Gastrocnemius medialis (tissue), 4 donors: ENCODE measurements around the gene NEDD4L. TPM values are rescaled to one million over a fixed set of nuclear protein-coding genes. Genes with fewer than 3 reads are reported as not detected.

Experiments
- ATAC-seq, 2 donors: fragments of 150-250 bp; one replicate each; pipeline ENCODE4 v1.9.1; 2016
- DNase-seq, 2 donors: peaks; one replicate each; pipeline ENCODE4 v3.0.0-alpha.2; 2019
- H3K27ac ChIP-seq, 4 donors: fragments of 200-600 bp; sonication (generic); 1 replicate in 1 of 4; 2 replicates in 3 of 4; pipeline ENCODE4 v1.5.1; 2016 to 2018; ENCODE audit warnings: mild to moderate bottlenecking in 2 of 4, moderate library complexity in 1 of 4
- H3K27me3 ChIP-seq, 3 donors: fragments of 200-600 bp; sonication (generic) in 2 of 3; 1 replicate in 1 of 3; 2 replicates in 2 of 3; pipeline versions ENCODE4 v1.5.1 to v1.6.0; 2016 to 2019; ENCODE audit warnings: mild to moderate bottlenecking in 1 of 3, moderate library complexity in 1 of 3
- H3K36me3 ChIP-seq, 2 donors: fragments of 200-600 bp; sonication (generic) in 1 of 2; one replicate each; pipeline ENCODE4 v1.5.1; 2017 to 2018
- H3K4me1 ChIP-seq, 2 donors: fragments of 200-600 bp; sonication (generic) in 1 of 2; one replicate each; pipeline ENCODE4 v1.5.1; 2016 to 2017; ENCODE audit warnings: mild to moderate bottlenecking in 2 of 2
- H3K4me3 ChIP-seq, 4 donors: fragments of 200-600 bp; sonication (generic) in 3 of 4; 1 replicate in 1 of 4; 2 replicates in 3 of 4; pipeline ENCODE4 v1.5.1; 2016 to 2019; ENCODE audit warnings: mild to moderate bottlenecking in 2 of 4
- H3K9me3 ChIP-seq, 3 donors: fragments of 200-600 bp; sonication (generic) in 2 of 3; 1 replicate in 1 of 3; 2 replicates in 2 of 3; pipeline ENCODE4 v1.5.1; 2016 to 2019
- POLR2A ChIP-seq, 2 donors: fragments of 450-650 bp; IDR thresholded peaks; one replicate each; pipeline ENCODE4 v1.6.1; 2017; ENCODE audit warnings: antibody characterized with exemption in 2 of 2, mild to moderate bottlenecking in 2 of 2, moderate library complexity in 2 of 2
- in situ Hi-C, 4 donors: fragments of 200-750 bp; cut with MboI; loops; one replicate each; pipeline versions ENCODE4 v1.15.0 to v1.8.0; 2017; ENCODE audit warnings: low sequenced_read_pairs in 4 of 4
- intact Hi-C: fragments of 100-400 bp; cut with DNase I; formaldehyde crosslinking; loops from one replicate; pipeline ENCODE4 v1.15.1; 2023; ENCODE audit warnings: low total_unique reads
- total RNA-seq, 4 donors: library from RNA; depleted of rRNA; stranded (reverse); fragments of >200 nt; gene quantifications; one replicate each; pipeline versions ENCODE4 v1.1.0 to v1.2.3, GENCODE V29; 2016
- TF ChIP-seq, protein P1 (sequence below), 5 experiments: fragments of 450-650 bp in 3 of 5; fragments of 200-600 bp in 2 of 5; sonication (generic) in 2 of 5; IDR thresholded peaks in 4 of 5; conservative IDR thresholded peaks in 1 of 5; 1 replicate in 4 of 5; 2 replicates in 1 of 5; pipeline ENCODE4 v1.5.1; 2016 to 2019; ENCODE audit warnings: antibody characterized with exemption in 5 of 5, mild to moderate bottlenecking in 3 of 5, moderate library complexity in 3 of 5

The NEDD4L gene
- total RNA-seq, 4 donors from 2014 or later = 27.4 to 81.5 (median 51.5) TPM

DNA sequence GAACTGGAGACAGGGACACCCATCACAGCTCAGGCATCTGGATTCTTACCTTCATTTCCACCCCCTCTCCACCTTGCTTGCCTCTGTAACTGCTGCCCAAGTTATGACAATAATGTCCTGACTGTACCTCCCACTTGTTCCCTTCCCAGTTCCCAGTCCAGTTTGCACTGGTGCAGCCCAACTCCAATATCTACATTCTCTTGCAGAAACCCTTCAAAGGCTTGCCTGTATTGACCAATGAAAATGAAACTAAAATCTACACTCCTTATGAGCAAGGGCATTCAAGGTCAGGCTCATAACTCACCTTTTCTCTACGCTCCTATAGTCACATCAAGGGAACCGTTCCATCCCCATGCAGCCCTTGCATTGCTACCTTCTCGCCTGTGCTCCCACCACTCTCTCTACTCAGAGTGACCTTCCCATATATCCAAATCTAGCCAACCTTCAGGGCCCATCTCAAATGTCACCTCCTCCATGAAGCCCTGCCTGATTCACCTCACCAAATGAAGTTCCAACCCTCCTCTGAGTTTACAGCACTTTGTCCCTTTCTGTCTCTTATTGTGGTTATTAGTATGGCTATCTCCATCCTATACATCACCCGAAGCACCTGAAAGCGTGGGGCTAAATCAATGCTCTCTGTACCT, 365.9 kb downstream of the NEDD4L start:
- no peak overlapping the region for H3K4me3 ChIP-seq
- DNase-seq (no peak), ATAC-seq (no peak)
- H3K27ac ChIP-seq = no peak overlapping the region
- no peaks in the 10 kb centered on the region for H3K27me3 ChIP-seq
- peaks cover 8 to 9% of the 10 kb centered on the region in 2 donors for H3K4me1 ChIP-seq
- in situ Hi-C loops = loop anchor here in 3 of 4 donors (5.0 to 10.0 kb wide), 2 partner anchors 75 to 82 kb away; no protein-coding TSS in a partner anchor
- intact Hi-C loops = no loop called here
- no peaks in the 10 kb centered on the region for H3K9me3 ChIP-seq
- no peak for TF ChIP-seq POLR2A (IDR thresholded peaks at IDR 0.05)
- TF ChIP-seq, protein P1, sequence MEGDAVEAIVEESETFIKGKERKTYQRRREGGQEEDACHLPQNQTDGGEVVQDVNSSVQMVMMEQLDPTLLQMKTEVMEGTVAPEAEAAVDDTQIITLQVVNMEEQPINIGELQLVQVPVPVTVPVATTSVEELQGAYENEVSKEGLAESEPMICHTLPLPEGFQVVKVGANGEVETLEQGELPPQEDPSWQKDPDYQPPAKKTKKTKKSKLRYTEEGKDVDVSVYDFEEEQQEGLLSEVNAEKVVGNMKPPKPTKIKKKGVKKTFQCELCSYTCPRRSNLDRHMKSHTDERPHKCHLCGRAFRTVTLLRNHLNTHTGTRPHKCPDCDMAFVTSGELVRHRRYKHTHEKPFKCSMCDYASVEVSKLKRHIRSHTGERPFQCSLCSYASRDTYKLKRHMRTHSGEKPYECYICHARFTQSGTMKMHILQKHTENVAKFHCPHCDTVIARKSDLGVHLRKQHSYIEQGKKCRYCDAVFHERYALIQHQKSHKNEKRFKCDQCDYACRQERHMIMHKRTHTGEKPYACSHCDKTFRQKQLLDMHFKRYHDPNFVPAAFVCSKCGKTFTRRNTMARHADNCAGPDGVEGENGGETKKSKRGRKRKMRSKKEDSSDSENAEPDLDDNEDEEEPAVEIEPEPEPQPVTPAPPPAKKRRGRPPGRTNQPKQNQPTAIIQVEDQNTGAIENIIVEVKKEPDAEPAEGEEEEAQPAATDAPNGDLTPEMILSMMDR (IDR thresholded peaks at IDR 0.05 in 4 of 5, conservative IDR thresholded peaks at IDR 0.05 in 1 of 5) = no peak
- H3K36me3 ChIP-seq = no peaks in the 10 kb centered on the region

DNA sequence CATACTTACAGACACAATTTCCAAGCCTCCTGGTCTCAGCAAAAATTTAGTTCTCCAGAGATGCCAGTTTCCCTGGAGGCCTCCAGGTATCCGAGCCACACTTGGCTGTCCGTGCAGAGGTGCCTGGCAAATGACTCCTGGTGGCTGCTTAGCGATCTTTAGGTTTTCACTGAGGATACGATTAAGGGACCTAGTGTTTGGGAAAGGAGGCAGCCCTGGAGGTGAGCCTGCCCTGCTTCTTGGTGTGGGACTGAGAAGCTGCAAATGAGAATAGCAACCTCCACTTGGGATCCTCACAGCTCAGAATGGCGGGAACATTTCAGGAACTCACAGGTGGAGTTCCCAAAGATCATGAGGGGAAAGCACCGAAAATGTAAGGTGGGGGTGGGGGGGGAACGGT, 367.3 kb downstream of the NEDD4L start:
- no peak overlapping the region for H3K27ac ChIP-seq
- H3K36me3 ChIP-seq = no peaks in the 10 kb centered on the region
- TF ChIP-seq, protein P1 (IDR thresholded peaks at IDR 0.05 in 4 of 5, conservative IDR thresholded peaks at IDR 0.05 in 1 of 5) = no peak
- no peak for TF ChIP-seq POLR2A (IDR thresholded peaks at IDR 0.05)
- H3K4me1 ChIP-seq = peaks cover 8 to 9% of the 10 kb centered on the region in 2 donors
- no peak for ATAC-seq
- DNase-seq = no peak
- no peak overlapping the region for H3K4me3 ChIP-seq
- in situ Hi-C loops (no loop called here), intact Hi-C loops (no loop called here)
- no peaks in the 10 kb centered on the region for H3K27me3 ChIP-seq
- no peaks in the 10 kb centered on the region for H3K9me3 ChIP-seq

DNA sequence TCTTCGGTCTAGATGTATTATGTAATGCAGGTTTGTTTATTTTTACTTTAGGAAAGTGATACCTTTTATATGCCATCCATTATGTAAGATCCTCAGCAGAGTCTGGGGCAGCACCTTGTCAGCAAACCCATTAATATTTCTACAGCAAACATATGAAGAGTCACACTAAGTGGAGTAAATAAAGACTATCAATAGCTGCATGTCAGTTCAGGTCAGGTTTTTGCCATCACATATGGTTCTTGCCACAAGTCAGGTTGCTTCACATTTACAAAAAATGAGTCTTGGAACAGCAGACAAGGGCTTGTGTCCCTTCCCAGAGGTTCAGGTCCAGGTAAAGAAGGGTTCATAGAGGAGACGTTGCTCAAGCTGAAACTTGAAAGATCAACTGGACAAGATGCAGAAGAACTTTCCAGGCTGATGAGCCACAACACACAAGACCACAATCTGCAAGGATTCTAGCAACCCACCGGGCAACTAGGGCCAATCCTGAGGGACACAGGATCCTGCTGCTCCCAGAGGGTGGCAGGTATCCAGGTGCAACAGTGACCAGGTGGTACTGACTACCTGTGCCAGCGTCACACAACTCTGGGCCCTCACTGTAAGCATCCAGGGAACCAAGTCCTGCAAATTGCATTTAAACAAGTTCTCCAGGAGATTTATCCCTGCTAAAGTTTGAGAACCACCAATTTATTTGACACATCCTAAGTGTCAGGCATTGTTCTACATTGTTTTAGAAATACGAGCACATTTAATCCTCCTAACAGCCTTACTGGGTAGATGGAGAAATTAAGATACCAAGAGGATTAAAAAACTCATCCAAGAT, 369.0 kb downstream of the NEDD4L start:
- in situ Hi-C loops (no loop called here), intact Hi-C loops (no loop called here)
- Histone ChIP-seq H3K36me3 (no peaks in the 10 kb centered on the region), H3K27me3 (no peaks in the 10 kb centered on the region), H3K9me3 (no peaks in the 10 kb centered on the region), H3K27ac (no peak overlapping the region), H3K4me1 (peaks cover 8 to 9% of the 10 kb centered on the region in 2 donors), H3K4me3 (no peak overlapping the region)
- TF ChIP-seq, protein P1 (IDR thresholded peaks at IDR 0.05 in 4 of 5, conservative IDR thresholded peaks at IDR 0.05 in 1 of 5) = no peak
- TF ChIP-seq POLR2A (IDR thresholded peaks at IDR 0.05) = no peak
- DNase-seq (no peak), ATAC-seq (peak in 1 of 2 donors; percentile 53)

DNA sequence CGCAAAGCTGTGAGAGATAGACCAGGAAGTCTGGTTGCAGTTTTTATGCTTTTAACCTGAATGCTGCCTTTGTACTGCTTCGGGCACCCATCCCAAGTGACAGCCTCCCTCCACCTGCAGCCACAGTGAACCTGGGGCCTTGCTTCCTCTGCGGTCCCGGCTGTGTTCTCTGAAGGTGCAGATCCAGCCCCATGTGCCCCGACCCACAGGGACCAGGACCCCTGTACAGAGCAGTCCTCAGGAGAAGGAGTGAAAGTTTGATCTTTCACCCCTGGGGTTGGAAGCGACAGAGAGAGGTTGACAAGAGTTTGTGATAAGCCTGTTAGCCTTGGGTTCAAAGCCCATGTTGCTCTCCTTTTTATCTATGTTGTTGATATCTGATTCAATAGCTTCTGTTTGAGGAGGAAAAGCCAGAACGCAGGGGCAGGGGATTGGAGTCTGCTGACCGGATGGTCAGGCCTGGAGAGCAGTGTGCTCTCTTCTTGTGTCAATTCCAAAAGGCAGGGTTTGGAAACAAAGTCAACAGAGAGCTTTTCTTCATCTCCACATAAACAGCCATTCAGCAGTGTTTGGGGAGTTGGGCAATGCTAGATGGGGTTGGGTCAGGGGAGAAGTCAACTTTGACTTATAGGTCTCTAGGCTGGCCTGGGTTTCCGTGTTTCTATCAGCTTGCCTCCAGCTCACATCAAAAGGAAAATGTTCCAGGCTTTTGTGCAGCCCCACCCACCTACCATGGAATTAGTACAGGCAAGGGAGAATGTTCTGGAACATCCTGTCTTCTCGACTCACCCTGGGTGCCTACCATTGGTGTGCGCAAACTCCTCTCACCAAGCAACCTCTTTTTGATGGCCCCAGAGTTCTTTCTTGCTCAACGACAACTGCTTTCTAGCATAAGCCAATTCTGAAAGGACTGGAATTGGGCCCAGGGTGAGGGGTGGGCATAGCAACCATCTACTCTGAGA, 369.9 kb downstream of the NEDD4L start:
- Histone ChIP-seq H3K27ac (no peak overlapping the region), H3K36me3 (no peaks in the 10 kb centered on the region), H3K4me1 (peaks cover 8 to 9% of the 10 kb centered on the region in 2 donors), H3K9me3 (no peaks in the 10 kb centered on the region), H3K27me3 (no peaks in the 10 kb centered on the region), H3K4me3 (no peak overlapping the region)
- no peak for TF ChIP-seq POLR2A (IDR thresholded peaks at IDR 0.05)
- TF ChIP-seq, protein P1 (IDR thresholded peaks at IDR 0.05 in 4 of 5, conservative IDR thresholded peaks at IDR 0.05 in 1 of 5) = no peak
- in situ Hi-C loops (no loop called here), intact Hi-C loops (no loop called here)
- no peak for ATAC-seq
- no peak for DNase-seq
